HEK293 (cell line): ENCODE data around the gene MOB1B.

Experiments used
- CTCF ChIA-PET: fragments of 350-600 bp; formaldehyde crosslinking; extraction: SDS; loops from one replicate; lab custom pipeline; 2021; ENCODE audit warnings: antibody characterized with exemption; lab: Yijun Ruan, JAX
- POLR2A ChIA-PET: fragments of 300-600 bp; formaldehyde crosslinking; extraction: SDS; loops from one replicate; lab custom pipeline; 2020; ENCODE audit warnings: antibody characterized with exemption, inconsistent platforms; lab: Yijun Ruan, JAX
- H3K27ac ChIP-seq: fragments of 200-500 bp; sonication (Bioruptor generic); 2 replicates; pipeline ENCODE4 v1.5.1; 2014; ENCODE audit warnings: low read depth, low read length, control low read depth, inconsistent platforms; ENCODE audit errors: extremely low read depth
- H3K36me3 ChIP-seq, 2 experiments: fragments of 200-500 bp in 1 of 2; sonication (Bioruptor generic) in 1 of 2; 1 replicate in 1 of 2; 2 replicates in 1 of 2; pipeline ENCODE4 v1.5.1; 2014 to 2017; ENCODE audit warnings: inconsistent platforms in 2 of 2, low read length in 2 of 2; ENCODE audit not compliant: control insufficient read depth in 2 of 2, insufficient read depth in 1 of 2
- H3K4me1 ChIP-seq: fragments of 200-500 bp; sonication (Bioruptor generic); 2 replicates; pipeline ENCODE4 v1.5.1; 2014; ENCODE audit warnings: mild to moderate bottlenecking, low read length, inconsistent platforms; ENCODE audit not compliant: control insufficient read depth, insufficient read depth
- H3K4me3 ChIP-seq: 2 replicates; pipeline ENCODE4 v1.5.1; 2011; ENCODE audit warnings: low read depth, mild to moderate bottlenecking, control low read depth, low read length, moderate library complexity
- H3K9me3 ChIP-seq: fragments of 200-500 bp; sonication (Bioruptor generic); 2 replicates; pipeline ENCODE4 v1.5.1; 2014; ENCODE audit warnings: low read depth, low read length, inconsistent platforms; ENCODE audit not compliant: control insufficient read depth, insufficient read depth
- BCL11B ChIP-seq: fragments of 450-650 bp; formaldehyde crosslinking; IDR thresholded peaks from 2 replicates; pipeline ENCODE4 v1.5.1; 2016; ENCODE audit warnings: low read depth, missing biosample characterization, missing genetic modification characterization
- FEZF1 ChIP-seq: fragments of 450-650 bp; formaldehyde crosslinking; IDR thresholded peaks from 2 replicates; pipeline ENCODE4 v1.5.1; 2016; ENCODE audit warnings: missing biosample characterization, missing genetic modification characterization
- GFI1B ChIP-seq: fragments of 450-650 bp; formaldehyde crosslinking; IDR thresholded peaks from 2 replicates; pipeline ENCODE4 v1.5.1; 2016; ENCODE audit warnings: missing biosample characterization, missing genetic modification characterization
- GLIS1 ChIP-seq: fragments of 450-650 bp; formaldehyde crosslinking; IDR thresholded peaks from 2 replicates; pipeline ENCODE4 v1.5.1; 2016; ENCODE audit warnings: missing biosample characterization, missing genetic modification characterization
- INSM2 ChIP-seq: fragments of 450-650 bp; formaldehyde crosslinking; IDR thresholded peaks from 2 replicates; pipeline ENCODE4 v1.5.1; 2016; ENCODE audit warnings: missing biosample characterization, missing genetic modification characterization
- KLF1 ChIP-seq: fragments of 450-650 bp; formaldehyde crosslinking; IDR thresholded peaks from 2 replicates; pipeline ENCODE4 v1.5.1; 2016; ENCODE audit warnings: missing biosample characterization, missing genetic modification characterization
- KLF17 ChIP-seq: fragments of 450-650 bp; formaldehyde crosslinking; IDR thresholded peaks from 2 replicates; pipeline ENCODE4 v1.5.1; 2016; ENCODE audit warnings: missing biosample characterization, missing genetic modification characterization
- PBX3 ChIP-seq: sonication (generic); formaldehyde crosslinking; IDR thresholded peaks from 2 replicates; pipeline ENCODE4 v1.8.1; 2022; ENCODE audit warnings: mild to moderate bottlenecking, moderate library complexity, missing genetic modification reagents
- PRDM6 ChIP-seq: fragments of 450-650 bp; formaldehyde crosslinking; IDR thresholded peaks from 2 replicates; pipeline ENCODE4 v1.5.1; 2017; ENCODE audit warnings: missing biosample characterization, missing genetic modification characterization
- SP7 ChIP-seq: fragments of 450-650 bp; formaldehyde crosslinking; IDR thresholded peaks from 2 replicates; pipeline ENCODE4 v1.5.1; 2016; ENCODE audit warnings: missing biosample characterization, missing genetic modification characterization
- TCF7L2 ChIP-seq: IDR thresholded peaks from 2 replicates; pipeline ENCODE4 v1.6.1; 2011; ENCODE audit warnings: low read depth, mild to moderate bottlenecking, inconsistent platforms, low read length, moderate library complexity, borderline replicate concordance
- YY1 ChIP-seq: fragments of 450-650 bp; formaldehyde crosslinking; IDR thresholded peaks from 2 replicates; pipeline ENCODE4 v1.5.1; 2018; ENCODE audit warnings: missing biosample characterization, missing genetic modification characterization
- ZFHX2 ChIP-seq: fragments of 450-650 bp; formaldehyde crosslinking; conservative IDR thresholded peaks from 2 replicates; pipeline ENCODE4 v1.5.1; 2016; ENCODE audit warnings: missing biosample characterization, missing genetic modification characterization
- ZFP69B ChIP-seq: fragments of 450-650 bp; formaldehyde crosslinking; IDR thresholded peaks from 2 replicates; pipeline ENCODE4 v1.5.1; 2016; ENCODE audit warnings: missing biosample characterization, missing genetic modification characterization
- ZIC2 ChIP-seq: fragments of 450-650 bp; formaldehyde crosslinking; IDR thresholded peaks from 2 replicates; pipeline ENCODE4 v1.5.1; 2016; ENCODE audit warnings: missing biosample characterization, missing genetic modification characterization
- ZNF138 ChIP-seq: fragments of 450-650 bp; formaldehyde crosslinking; IDR thresholded peaks from 2 replicates; pipeline ENCODE4 v1.5.1; 2016; ENCODE audit warnings: missing biosample characterization, missing genetic modification characterization, borderline replicate concordance
- ZNF16 ChIP-seq: fragments of 450-650 bp; formaldehyde crosslinking; IDR thresholded peaks from 2 replicates; pipeline ENCODE4 v1.5.1; 2016; ENCODE audit warnings: low read depth, missing biosample characterization, missing genetic modification characterization
- ZNF175 ChIP-seq: fragments of 450-650 bp; formaldehyde crosslinking; IDR thresholded peaks from 2 replicates; pipeline ENCODE4 v1.5.1; 2016; ENCODE audit warnings: missing biosample characterization, missing genetic modification characterization
- ZNF202 ChIP-seq: fragments of 450-650 bp; formaldehyde crosslinking; IDR thresholded peaks from 2 replicates; pipeline ENCODE4 v1.5.1; 2016; ENCODE audit warnings: missing biosample characterization, missing genetic modification characterization, borderline replicate concordance
- ZNF214 ChIP-seq: fragments of 450-650 bp; formaldehyde crosslinking; IDR thresholded peaks from 2 replicates; pipeline ENCODE4 v1.5.1; 2017; ENCODE audit warnings: missing biosample characterization, mild to moderate bottlenecking, missing genetic modification characterization, borderline replicate concordance
- ZNF266 ChIP-seq: fragments of 450-650 bp; formaldehyde crosslinking; IDR thresholded peaks from 2 replicates; pipeline ENCODE4 v1.5.1; 2016; ENCODE audit warnings: missing biosample characterization, missing genetic modification characterization, low read depth
- ZNF302 ChIP-seq: fragments of 450-650 bp; formaldehyde crosslinking; IDR thresholded peaks from 2 replicates; pipeline ENCODE4 v1.5.1; 2016; ENCODE audit warnings: missing biosample characterization, missing genetic modification characterization, low read depth
- ZNF391 ChIP-seq: fragments of 450-650 bp; formaldehyde crosslinking; IDR thresholded peaks from 2 replicates; pipeline ENCODE4 v1.5.1; 2016; ENCODE audit warnings: low read depth, missing biosample characterization, missing genetic modification characterization, borderline replicate concordance
- ZNF394 ChIP-seq: fragments of 450-650 bp; formaldehyde crosslinking; IDR thresholded peaks from 2 replicates; pipeline ENCODE4 v1.5.1; 2016; ENCODE audit warnings: missing biosample characterization, missing genetic modification characterization, mild to moderate bottlenecking, moderate library complexity, borderline replicate concordance
- ZNF433 ChIP-seq: fragments of 450-650 bp; formaldehyde crosslinking; IDR thresholded peaks from 2 replicates; pipeline ENCODE4 v1.5.1; 2016; ENCODE audit warnings: missing biosample characterization, missing genetic modification characterization, low read depth
- ZNF544 ChIP-seq: fragments of 450-650 bp; formaldehyde crosslinking; IDR thresholded peaks from 2 replicates; pipeline ENCODE4 v1.5.0; 2017; ENCODE audit warnings: missing biosample characterization, missing genetic modification characterization
- ZNF558 ChIP-seq: fragments of 450-650 bp; formaldehyde crosslinking; IDR thresholded peaks from 2 replicates; pipeline ENCODE4 v1.5.1; 2016; ENCODE audit warnings: missing biosample characterization, missing genetic modification characterization
- ZNF585B ChIP-seq: fragments of 450-650 bp; formaldehyde crosslinking; IDR thresholded peaks from 2 replicates; pipeline ENCODE4 v1.5.1; 2016; ENCODE audit warnings: missing biosample characterization, missing genetic modification characterization
- ZNF610 ChIP-seq: fragments of 450-650 bp; formaldehyde crosslinking; IDR thresholded peaks from 2 replicates; pipeline ENCODE4 v1.5.1; 2016; ENCODE audit warnings: missing biosample characterization, missing genetic modification characterization, borderline replicate concordance
- ZNF623 ChIP-seq: fragments of 450-650 bp; formaldehyde crosslinking; IDR thresholded peaks from 2 replicates; pipeline ENCODE4 v1.5.1; 2016; ENCODE audit warnings: missing biosample characterization, missing genetic modification characterization
- ZNF664 ChIP-seq: fragments of 450-650 bp; formaldehyde crosslinking; IDR thresholded peaks from 2 replicates; pipeline ENCODE4 v1.5.1; 2016; ENCODE audit warnings: missing biosample characterization, missing genetic modification characterization
- ZNF677 ChIP-seq: fragments of 450-650 bp; IDR thresholded peaks from 2 replicates; pipeline ENCODE4 v1.5.0; 2018; ENCODE audit warnings: missing biosample characterization, mild to moderate bottlenecking, missing genetic modification characterization, moderate library complexity
- ZNF707 ChIP-seq: fragments of 450-650 bp; formaldehyde crosslinking; IDR thresholded peaks from 2 replicates; pipeline ENCODE4 v1.5.1; 2016; ENCODE audit warnings: missing biosample characterization, missing genetic modification characterization
- ZNF777 ChIP-seq: fragments of 450-650 bp; formaldehyde crosslinking; IDR thresholded peaks from 2 replicates; pipeline ENCODE4 v1.5.1; 2017; ENCODE audit warnings: missing biosample characterization, missing genetic modification characterization, borderline replicate concordance
- ZNF791 ChIP-seq: fragments of 450-650 bp; formaldehyde crosslinking; IDR thresholded peaks from 2 replicates; pipeline ENCODE4 v1.5.1; 2016; ENCODE audit warnings: missing biosample characterization, missing genetic modification characterization
- ZNF837 ChIP-seq: fragments of 450-650 bp; formaldehyde crosslinking; IDR thresholded peaks from 2 replicates; pipeline ENCODE4 v1.5.1; 2016; ENCODE audit warnings: missing biosample characterization, missing genetic modification characterization

Gene MOB1B

GRCh38 chr4:70901984-70902576, at the start of gene MOB1B:
MOB1B (plus strand) TSS chr4:70902369; CDS start chr4:70902537, 168 bp downstream.
- ChIA-PET CTCF (no interaction called here), POLR2A (interaction anchor here (0.8 to 2.7 kb wide), 4 partner anchors 62 to 197 kb away, joined by 3 to 16 read pairs (median 8); partner anchors contain the start of genes DCK and GRSF1)
- Histone ChIP-seq H3K9me3 (no peaks in the 10 kb centered on the region), H3K4me3 (peak within 1 kb of the TSS; percentile 82), H3K27ac (peak within 1 kb of the TSS; percentile 55; the same call in 1 of the 2 replicates), H3K4me1 (no peaks in the 10 kb centered on the region), H3K36me3 (peaks cover 0 to 23% of the 10 kb centered on the region in 2 experiments; a peak in 2 of 3 replicates)
- TF ChIP-seq ZNF391: no peak
- TF ChIP-seq ZNF266: no peak
- no peak for TF ChIP-seq ZNF610
- peak; percentile 59 for TF ChIP-seq ZFHX2
- TF ChIP-seq ZNF837 (tag by site-specific recombination): no peak
- TF ChIP-seq INSM2 (tag by site-specific recombination): no peak
- no peak for TF ChIP-seq ZNF433 (tag by site-specific recombination)
- TF ChIP-seq ZNF664: no peak
- no peak for TF ChIP-seq ZNF558
- no peak for TF ChIP-seq TCF7L2
- TF ChIP-seq ZNF623 (tag by site-specific recombination): no peak
- peak; percentile 66 for TF ChIP-seq GLIS1
- no peak for TF ChIP-seq ZNF302
- no peak for TF ChIP-seq ZNF138 (tag by site-specific recombination)
- TF ChIP-seq ZNF777 (tag by site-specific recombination): no peak
- no peak for TF ChIP-seq ZNF544 (tag by site-specific recombination)
- no peak; the same call in 1 of the 2 replicates for TF ChIP-seq ZNF394 (tag by site-specific recombination)
- TF ChIP-seq ZNF791 (tag by site-specific recombination): no peak
- no peak for TF ChIP-seq PRDM6 (tag by site-specific recombination)
- TF ChIP-seq ZFP69B (tag by site-specific recombination): no peak
- TF ChIP-seq ZNF202 (tag by site-specific recombination): no peak
- TF ChIP-seq ZNF677: no peak
- TF ChIP-seq YY1 (tag by site-specific recombination): no peak
- TF ChIP-seq KLF1 (tag by site-specific recombination): no peak
- TF ChIP-seq BCL11B: no peak
- no peak for TF ChIP-seq FEZF1 (tag by site-specific recombination)
- TF ChIP-seq ZIC2 (tag by site-specific recombination): peak; percentile 65
- peak; percentile 21; the same call in 1 of the 2 replicates for TF ChIP-seq KLF17 (tag by site-specific recombination)
- no peak for TF ChIP-seq GFI1B (tag by site-specific recombination)
- TF ChIP-seq ZNF707 (tag by site-specific recombination): no peak
- no peak; the same call in none of the 2 replicates for TF ChIP-seq SP7 (tag by site-specific recombination)
- no peak for TF ChIP-seq ZNF16 (tag by site-specific recombination)
- no peak for TF ChIP-seq ZNF214
- TF ChIP-seq ZNF175 (tag by site-specific recombination): no peak
- TF ChIP-seq ZNF585B (tag by site-specific recombination): no peak
- TF ChIP-seq PBX3: no peak
